ENCODE results near the gene PNKD. TPM values are rescaled to one million over a fixed set of nuclear protein-coding genes. Genes with fewer than 3 reads are reported as not detected.

PNKD gene
- total RNA-seq, 1 donor from 2014 or later = 26.5 TPM

GRCh38 chr2:218345491-218346236, 75.3 kb downstream of the PNKD start:
- DNase-seq = no peak

GRCh38 chr2:218347172-218347571, 76.9 kb downstream of the PNKD start:
- no peak for DNase-seq

- no peak for DNase-seq
Measured at GRCh38 chr2:218354045-218354444, 83.7 kb downstream of the PNKD start.

- no peak for DNase-seq
Measured at GRCh38 chr2:218354850-218355443, 84.6 kb downstream of the PNKD start.

DNA sequence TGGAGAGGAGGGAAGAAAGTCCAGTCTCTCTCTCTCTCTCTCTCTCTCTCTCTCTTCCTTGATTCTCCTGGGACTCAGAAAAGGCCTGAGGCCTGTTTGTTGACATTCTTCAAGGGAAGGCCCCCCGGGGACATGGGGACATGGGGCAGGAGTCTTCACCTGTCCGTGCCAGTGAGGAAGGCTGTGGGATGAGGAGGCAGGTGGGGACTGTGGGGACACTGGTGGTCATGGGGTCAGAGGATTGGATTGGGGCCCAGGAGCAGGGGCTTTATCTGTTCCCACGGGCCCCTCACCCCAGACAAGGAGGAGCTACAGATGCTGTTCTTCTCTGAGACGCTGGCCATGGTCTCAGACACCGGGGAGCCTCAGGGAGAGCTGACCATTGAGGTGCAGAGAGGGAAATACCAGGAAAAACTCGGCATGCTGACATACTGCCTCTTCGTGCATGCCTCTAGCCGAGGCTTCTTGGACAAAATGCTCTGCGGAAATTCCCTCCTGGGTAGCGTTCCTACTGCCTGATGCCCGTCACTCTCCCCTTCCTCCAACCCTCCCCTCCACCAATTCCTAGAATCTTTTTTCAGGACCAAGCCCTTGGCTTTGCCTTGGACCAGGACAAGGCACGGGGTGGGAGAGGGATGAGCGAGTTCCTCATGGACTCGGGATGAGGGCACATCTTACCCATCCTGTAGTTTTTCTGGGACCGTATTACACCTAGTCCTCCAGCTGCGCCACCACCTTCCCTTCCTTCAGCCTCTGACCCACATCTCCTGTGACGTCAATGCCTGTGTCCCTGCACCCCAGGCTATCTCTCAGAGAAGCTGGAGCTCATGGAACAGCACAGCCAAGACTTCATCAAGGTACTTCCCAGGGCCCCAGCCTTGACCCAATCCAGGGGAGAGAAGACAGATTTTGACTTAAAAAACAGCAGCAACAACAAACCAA, 87.2 kb downstream of the PNKD start:
- no peak for DNase-seq

DNA sequence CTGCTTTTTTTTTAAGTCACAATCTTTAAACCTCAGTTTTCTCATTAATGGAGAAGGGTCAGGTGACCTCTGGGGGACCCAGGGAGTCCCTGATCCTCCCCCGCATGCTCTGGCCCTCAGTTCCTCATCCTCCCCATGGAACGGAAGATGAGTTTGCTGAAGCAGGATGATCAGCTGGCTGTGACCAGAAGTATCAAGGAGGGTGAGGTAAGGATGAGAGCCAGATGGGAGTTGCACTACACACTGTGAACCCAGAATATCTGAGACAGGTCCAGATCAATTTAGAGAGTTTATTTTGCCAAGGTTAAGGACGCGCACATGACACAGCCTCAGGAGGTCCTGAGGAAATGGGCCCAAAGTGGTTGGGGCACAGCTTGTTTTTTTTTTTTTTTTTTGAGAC, 90.1 kb downstream of the PNKD start:
- no peak for DNase-seq

- no peak for DNase-seq
Measured at GRCh38 chr2:218362606-218363005, 92.3 kb downstream of the PNKD start.

DNA sequence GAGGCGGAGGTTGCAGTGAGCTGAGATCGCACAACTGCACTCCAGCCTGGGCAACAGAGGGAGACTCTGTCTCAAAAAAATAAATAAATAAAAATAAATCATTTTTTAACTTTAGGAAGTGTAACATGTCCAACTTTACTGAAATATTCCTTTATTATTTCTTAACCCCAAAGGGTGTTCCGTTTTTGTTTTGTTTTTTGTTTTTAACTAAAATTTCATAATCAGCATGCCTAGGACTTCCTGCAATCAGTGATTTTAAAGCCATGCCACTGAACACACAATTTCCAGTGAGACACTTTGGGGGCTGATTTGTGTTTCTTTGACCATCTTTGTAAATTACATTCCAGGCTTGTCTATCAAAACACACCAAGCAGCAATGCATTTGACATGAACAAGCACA, 93.4 kb downstream of the PNKD start:
- no peak for DNase-seq

DNA sequence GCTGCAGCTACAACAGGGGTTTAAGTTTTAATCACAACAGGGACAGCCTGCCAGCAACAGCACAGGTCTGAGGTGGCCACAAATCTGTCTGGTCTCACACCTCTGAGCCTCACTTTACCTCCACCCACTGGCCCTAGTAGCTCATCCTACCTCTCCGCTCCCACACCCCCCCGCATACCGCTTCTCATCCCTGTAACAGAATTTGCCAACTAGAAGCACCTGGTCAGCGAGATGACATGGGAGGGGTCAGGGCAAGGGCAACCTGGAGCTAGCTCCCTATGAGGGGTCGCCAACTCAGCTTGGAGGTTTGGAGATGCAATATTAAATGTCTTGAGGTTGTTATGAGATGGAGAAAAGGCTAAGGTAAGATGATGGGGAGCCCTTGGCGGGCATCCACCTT, 93.9 kb downstream of the PNKD start:
- DNase-seq = no peak

DNA sequence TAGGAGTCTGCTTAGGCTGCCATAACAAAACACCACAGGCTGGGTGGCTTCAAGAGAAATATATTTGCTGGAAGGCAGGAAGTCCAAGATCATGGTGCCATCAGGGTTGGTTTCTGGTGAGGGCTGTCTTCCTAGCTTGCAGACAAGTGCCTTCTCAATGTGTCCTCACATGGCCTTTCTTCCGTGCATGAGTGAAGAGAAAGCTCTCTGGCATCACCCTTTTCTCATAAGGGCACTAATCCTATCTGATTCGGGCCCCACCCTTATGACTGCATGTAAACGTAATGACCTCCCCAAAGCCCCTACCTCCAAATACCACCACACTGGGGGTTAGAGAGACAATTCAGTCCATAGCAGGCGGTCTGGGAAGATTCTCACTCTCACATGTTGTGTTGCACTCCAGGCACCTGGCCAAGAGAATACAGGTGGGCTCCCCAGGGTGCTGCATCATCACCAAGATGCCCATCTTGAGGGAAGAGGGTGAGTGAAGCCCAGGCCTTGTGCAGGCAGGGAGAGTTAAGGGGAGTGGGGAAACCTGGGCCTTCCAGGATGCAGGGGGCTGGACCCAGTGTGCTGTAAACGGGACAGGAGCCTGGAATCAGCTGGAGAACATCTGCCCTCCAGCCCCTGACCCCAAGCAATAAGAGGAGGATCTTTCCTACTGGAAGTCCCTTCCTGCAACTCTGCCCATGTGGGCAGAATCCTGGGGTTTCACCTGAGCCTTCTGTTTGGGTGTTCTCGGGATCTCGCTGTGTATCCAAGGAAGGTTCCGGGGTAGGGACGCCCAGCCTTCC, 96.5 kb downstream of the PNKD start:
- no peak for DNase-seq

GRCh38 chr2:218367415-218368149, 97.3 kb downstream of the PNKD start:
- DNase-seq = peak; percentile 72

- no peak for DNase-seq
Measured at GRCh38 chr2:218368150-218368528, 97.8 kb downstream of the PNKD start.

DNA sequence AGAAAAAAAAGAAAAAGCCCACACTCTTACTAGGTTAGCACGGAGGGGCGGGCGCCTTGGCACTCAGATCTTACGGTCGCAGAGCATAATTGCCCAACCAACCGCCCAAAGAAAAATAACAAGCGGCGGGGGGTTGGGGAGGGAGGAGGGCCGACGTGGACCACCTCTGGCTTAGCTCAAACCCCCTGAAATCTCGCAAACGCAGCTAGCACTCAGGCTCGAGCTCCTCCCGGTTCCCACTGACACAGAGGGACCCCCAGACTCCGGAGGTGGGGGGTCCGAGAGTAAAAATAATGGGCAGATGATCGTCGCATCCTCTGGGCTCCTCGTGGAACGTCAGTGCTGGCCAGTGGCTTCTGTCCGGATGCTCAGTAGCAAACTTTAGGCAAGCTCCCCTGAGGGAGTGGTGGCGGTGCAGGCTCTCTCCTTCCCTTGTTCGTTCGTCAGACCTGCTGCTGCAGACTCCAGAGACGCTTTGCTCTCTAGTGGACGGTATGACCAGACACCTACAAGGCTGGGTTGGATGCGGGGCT, 98.4 kb downstream of the PNKD start:
- no peak for DNase-seq

DNA sequence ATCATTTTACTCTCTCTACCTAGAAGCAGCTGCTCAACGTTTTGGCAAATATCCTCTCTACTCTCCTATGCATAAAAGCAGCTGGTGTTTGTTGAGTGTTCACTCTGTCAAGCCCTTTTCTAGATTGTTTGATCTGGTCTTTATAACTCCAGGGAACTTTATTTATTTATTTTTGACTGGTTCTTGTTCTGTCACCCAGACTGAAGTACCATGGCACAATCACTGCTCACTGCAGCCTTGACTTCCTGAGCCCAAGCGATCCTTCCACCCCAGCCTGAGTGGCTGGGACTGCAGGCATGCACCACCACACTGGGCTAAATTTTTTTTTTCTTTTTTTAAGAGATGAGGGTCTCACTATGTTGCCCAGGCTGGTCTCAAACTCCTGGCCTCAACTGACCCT, 99.0 kb downstream of the PNKD start:
- no peak for DNase-seq

DNA sequence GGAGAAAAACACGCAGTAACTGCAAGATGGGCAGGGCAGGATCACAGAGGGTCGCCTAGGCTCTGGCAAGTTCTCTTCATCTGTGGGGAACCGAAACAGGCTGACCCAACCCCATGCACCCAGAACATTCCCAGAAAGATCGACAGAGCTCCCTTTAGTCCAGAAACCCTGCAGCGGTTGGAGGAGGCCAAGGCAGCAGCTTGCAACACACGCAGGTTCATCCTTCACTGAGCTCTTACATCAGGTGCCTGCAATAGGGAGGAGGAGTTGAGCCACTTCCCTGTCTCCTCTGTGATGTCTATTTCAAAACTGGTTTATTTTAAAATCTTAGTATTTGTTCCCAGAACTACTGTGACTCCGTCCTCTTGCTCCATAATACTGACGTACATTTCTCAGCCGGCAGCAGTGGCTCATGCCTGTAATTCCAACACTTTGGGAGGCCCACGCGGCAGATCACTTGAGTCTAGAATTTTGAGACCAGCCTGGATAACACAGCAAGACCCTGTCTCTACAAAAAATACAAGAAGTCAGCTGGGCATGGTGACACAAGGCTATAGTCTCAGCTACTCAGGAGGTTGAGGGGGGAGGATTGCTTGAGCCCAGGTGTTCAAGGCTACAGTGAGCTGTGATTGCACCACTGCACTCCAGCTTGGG, 100.2 kb downstream of the PNKD start:
- no peak for DNase-seq

DNA sequence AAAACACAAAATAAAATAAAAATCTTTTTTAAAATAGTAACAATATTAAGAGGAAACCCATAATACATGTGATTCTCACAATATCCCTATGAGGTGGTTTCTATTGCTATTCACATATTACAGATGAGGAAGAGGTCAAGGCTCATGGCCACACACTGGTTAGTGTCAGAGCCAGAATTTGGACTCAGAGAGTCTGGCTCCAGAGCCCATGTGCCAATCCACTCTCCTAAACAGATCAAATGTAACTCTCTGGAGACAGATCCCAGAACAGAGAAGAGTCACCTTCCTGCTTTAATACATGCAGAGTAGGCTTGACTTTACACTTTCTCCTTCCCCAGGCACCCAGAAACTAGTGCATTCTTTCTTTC, 101.6 kb downstream of the PNKD start:
- DNase-seq = no peak

DNA sequence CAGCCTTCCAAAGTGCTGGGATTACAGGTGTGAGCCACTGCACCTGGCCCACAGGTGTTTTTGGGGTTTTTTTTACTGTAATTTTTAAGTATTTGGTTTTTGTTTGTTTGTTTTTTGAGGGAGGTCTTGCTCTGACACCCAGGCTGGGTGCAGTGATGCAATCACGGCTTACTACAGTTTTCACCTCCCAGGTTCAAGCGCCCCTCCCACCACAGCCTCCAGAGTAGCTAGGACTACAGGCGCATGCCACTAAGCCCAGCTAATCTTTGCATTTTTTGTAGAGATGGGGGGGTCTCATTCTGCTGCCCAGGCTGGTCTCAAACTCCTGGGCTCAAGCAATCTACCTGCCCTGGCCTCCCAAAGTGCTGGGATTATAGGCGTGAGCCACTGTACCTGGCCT, 104.5 kb downstream of the PNKD start:
- DNase-seq = no peak

DNA sequence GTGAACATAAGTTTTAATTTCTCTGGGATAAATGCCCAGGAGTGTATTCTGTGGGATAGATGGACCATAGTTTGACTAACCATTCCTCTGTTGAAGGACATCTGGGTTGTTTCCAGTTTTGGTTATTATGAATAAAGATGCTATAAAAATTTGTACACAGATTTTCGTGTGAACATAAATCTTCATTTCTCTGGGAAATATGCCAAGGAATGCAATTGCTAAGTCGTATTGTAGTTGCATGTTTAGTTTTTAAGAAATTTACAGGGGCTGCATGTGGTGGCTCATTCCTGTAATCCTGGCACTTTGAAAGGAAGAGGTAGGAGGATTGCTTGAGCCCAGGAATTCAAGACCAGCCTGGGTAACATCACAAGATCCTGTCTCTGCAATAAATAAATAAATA, 104.9 kb downstream of the PNKD start:
- peak; percentile 27 for DNase-seq

DNA sequence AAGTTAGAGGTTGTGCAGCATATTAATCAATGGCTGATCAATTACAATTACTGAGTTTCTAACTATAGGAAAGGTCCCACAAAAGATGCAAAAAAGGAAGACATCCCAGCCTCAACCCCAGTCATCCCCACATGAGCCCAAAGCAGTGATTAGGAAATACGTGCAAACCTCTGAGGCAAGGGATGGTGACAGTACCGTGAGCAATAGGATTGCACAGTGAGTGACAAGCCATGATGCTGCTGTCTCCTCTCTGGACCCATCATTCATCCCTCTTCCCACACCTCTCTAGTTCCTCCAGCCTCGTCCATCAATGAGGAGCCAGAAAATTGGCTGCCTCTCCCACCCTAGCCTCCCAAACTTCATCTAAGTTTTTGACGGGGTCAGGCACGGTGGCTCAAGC, 107.7 kb downstream of the PNKD start:
- DNase-seq = no peak

DNA sequence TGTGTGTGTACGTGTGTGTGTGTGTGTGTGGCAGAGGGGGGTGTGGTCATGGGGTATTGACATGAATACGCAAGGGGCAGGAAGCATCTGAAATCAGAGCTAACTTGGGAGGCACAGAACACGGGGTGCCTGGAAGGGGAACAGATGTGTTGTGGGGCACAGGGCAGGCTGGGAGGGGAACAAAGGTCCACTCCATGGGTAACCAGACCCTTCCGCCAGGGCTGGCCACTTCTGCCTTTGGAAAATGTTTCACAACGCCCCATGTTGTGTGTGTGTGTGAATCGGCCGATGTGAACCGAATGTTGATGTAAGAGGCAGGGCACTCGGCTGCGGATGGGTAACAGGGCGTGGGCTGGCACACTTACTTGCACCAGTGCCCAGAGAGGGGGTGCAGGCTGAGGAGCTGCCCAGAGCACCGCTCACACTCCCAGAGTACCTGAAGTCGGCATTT, 111.6 kb downstream of the PNKD start, which contains the start of gene SLC11A1:
TSS of gene SLC11A1 (plus strand) at position 358 of the 451 bp plus-strand sequence. CDS start 96 bp downstream, outside the sequence.
- DNase-seq = no peak

- DNase-seq = no peak
Measured at GRCh38 chr2:218382785-218383184, 112.5 kb downstream of the PNKD start.

All from dermis blood vessel endothelial cell (primary cell).